ENCODE measurements around the gene KRTAP3-2. TPM values are rescaled to one million over a fixed set of nuclear protein-coding genes. Genes with fewer than 3 reads are reported as not detected.

Gene KRTAP3-2
- total and polyA plus RNA-seq, 4 donors = 0.94 TPM; not detected in 3

DNA sequence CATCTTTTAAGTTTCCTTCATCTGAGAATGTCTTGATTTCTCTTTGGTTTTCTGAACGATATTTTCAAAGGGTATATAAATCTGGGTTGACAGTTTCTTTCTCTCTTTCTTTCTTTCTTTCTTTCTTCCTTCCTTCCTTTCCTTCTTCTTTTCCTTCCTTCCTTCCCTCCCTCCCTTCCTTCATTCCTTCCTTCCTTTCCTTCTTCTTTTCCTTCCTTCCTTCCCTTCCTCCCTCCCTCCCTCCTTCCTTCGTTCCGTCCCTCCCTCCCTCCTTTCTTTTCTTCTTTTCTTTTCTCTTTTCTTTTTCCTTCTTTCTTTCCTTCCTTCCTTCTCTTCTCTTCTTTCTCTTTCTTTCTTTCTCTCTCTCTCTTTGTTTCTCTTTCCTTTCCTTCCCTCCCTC is 25.3 kb downstream of the KRTAP3-2 start:
- H3K36me3 ChIP-seq (ENCODE audit: control insufficient read depth in 4 of 4, insufficient read depth in 4 of 4, low read length in 4 of 4) = no peaks in the 10 kb centered on the region
- no peak for DNase-seq
- ATAC-seq (ENCODE audit: insufficient read depth, low FRiP score) = no peak
- H3K27me3 ChIP-seq (ENCODE audit: control insufficient read depth in 3 of 3, insufficient read depth in 3 of 3, low read length in 2 of 3) = peaks cover 0 to 4% (median 0%) of the 10 kb centered on the region in 3 donors
- WGBS, 2 donors = 74 to 93% methylated on average over 3 of the region's 3 CpGs
- H3K4me3 ChIP-seq = no peak overlapping the region
- TF ChIP-seq, protein P1, sequence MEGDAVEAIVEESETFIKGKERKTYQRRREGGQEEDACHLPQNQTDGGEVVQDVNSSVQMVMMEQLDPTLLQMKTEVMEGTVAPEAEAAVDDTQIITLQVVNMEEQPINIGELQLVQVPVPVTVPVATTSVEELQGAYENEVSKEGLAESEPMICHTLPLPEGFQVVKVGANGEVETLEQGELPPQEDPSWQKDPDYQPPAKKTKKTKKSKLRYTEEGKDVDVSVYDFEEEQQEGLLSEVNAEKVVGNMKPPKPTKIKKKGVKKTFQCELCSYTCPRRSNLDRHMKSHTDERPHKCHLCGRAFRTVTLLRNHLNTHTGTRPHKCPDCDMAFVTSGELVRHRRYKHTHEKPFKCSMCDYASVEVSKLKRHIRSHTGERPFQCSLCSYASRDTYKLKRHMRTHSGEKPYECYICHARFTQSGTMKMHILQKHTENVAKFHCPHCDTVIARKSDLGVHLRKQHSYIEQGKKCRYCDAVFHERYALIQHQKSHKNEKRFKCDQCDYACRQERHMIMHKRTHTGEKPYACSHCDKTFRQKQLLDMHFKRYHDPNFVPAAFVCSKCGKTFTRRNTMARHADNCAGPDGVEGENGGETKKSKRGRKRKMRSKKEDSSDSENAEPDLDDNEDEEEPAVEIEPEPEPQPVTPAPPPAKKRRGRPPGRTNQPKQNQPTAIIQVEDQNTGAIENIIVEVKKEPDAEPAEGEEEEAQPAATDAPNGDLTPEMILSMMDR (IDR thresholded peaks at IDR 0.05; ENCODE audit: control extremely low read depth, extremely low read depth) = no peak
- H3K9ac ChIP-seq (ENCODE audit: insufficient read depth in 1 of 2, low read length in 2 of 2) = no peak overlapping the region
- H3K9me3 ChIP-seq (ENCODE audit: control insufficient read depth in 4 of 4, insufficient read depth in 3 of 4, low read length in 3 of 4) = no peaks in the 10 kb centered on the region
- no peak overlapping the region for H3K27ac ChIP-seq (ENCODE audit: low read depth in 1 of 2, low read length in 1 of 2)
- peaks cover 0 to 1% (median 0%) of the 10 kb centered on the region in 5 donors for H3K4me1 ChIP-seq (ENCODE audit: control insufficient read depth in 5 of 5, insufficient read depth in 5 of 5, low read length in 5 of 5)

DNA sequence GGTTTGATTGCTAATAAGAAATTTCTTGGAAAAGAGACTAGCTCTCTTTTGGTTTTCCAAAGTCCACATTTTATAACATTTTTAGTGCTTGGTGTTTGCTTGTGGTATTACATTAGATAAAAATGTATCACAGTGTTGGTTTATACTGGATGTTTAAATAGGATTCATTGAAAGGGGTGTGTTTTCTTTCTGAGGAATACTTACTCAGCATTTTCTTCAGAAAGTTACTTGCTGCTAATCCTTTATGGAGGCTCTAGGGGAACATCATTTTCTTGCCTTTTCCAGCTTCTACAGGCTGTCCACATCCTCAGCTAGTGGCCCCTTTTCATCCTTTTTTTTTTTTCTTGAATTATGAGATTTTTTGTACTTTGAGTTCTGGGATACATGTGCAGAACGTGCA is 32.1 kb downstream of the KRTAP3-2 start:
- Histone ChIP-seq H3K27ac (ENCODE audit: low read depth in 1 of 2, low read length in 1 of 2) (no peak overlapping the region), H3K9me3 (ENCODE audit: control insufficient read depth in 4 of 4, insufficient read depth in 3 of 4, low read length in 3 of 4) (no peaks in the 10 kb centered on the region), H3K4me1 (ENCODE audit: control insufficient read depth in 5 of 5, insufficient read depth in 5 of 5, low read length in 5 of 5) (no peaks in the 10 kb centered on the region), H3K4me3 (no peak overlapping the region), H3K36me3 (ENCODE audit: control insufficient read depth in 4 of 4, insufficient read depth in 4 of 4, low read length in 4 of 4) (no peaks in the 10 kb centered on the region), H3K27me3 (ENCODE audit: control insufficient read depth in 3 of 3, insufficient read depth in 3 of 3, low read length in 2 of 3) (no peaks in the 10 kb centered on the region), H3K9ac (ENCODE audit: insufficient read depth in 1 of 2, low read length in 2 of 2) (no peak overlapping the region)
- TF ChIP-seq, protein P1 (IDR thresholded peaks at IDR 0.05; ENCODE audit: control extremely low read depth, extremely low read depth) = no peak
- WGBS, 2 donors = 82 to 94% methylated on average over 1 of the region's 1 CpG
- ATAC-seq (ENCODE audit: insufficient read depth, low FRiP score) (no peak), DNase-seq (no peak)

DNA sequence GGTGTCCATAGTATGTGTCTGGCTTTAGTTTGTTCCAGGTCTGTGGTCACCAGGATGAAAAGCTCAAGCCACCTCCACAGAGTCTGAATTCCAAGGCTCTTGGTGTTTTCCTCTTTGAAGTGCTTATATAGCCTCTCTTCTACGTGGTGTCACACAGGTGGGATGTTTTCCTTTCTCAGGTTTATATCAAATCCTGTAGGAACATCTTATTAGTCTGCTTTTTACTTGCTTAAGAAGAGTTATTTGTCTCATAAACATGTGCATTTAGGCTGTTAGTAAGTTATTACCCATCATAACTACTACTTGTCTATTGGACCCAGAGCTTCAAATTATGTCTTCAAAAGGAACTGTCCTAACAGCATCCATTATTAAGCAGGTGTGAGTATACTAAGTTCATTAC is 32.9 kb downstream of the KRTAP3-2 start, which contains the start of gene KRT39:
KRT39 (minus strand) TSS at position 101 of the 400 bp plus-strand sequence; CDS start at position 9, 92 bp downstream.
- no peaks in the 10 kb centered on the region for H3K27me3 ChIP-seq (ENCODE audit: control insufficient read depth in 3 of 3, insufficient read depth in 3 of 3, low read length in 2 of 3)
- H3K9ac ChIP-seq (ENCODE audit: insufficient read depth in 1 of 2, low read length in 2 of 2) = no peak within 1 kb of the TSS
- H3K9me3 ChIP-seq (ENCODE audit: control insufficient read depth in 4 of 4, insufficient read depth in 3 of 4, low read length in 3 of 4) = no peaks in the 10 kb centered on the region
- DNase-seq (no peak), ATAC-seq (ENCODE audit: insufficient read depth, low FRiP score) (no peak)
- H3K4me1 ChIP-seq (ENCODE audit: control insufficient read depth in 5 of 5, insufficient read depth in 5 of 5, low read length in 5 of 5) = no peaks in the 10 kb centered on the region
- TF ChIP-seq, protein P1 (IDR thresholded peaks at IDR 0.05; ENCODE audit: control extremely low read depth, extremely low read depth) = no peak
- WGBS, 2 donors = 41 to 89% methylated on average over 1 of the region's 1 CpG
- H3K27ac ChIP-seq (ENCODE audit: low read depth in 1 of 2, low read length in 1 of 2) = no peak within 1 kb of the TSS
- no peaks in the 10 kb centered on the region for H3K36me3 ChIP-seq (ENCODE audit: control insufficient read depth in 4 of 4, insufficient read depth in 4 of 4, low read length in 4 of 4)
- H3K4me3 ChIP-seq = no peak within 1 kb of the TSS

DNA sequence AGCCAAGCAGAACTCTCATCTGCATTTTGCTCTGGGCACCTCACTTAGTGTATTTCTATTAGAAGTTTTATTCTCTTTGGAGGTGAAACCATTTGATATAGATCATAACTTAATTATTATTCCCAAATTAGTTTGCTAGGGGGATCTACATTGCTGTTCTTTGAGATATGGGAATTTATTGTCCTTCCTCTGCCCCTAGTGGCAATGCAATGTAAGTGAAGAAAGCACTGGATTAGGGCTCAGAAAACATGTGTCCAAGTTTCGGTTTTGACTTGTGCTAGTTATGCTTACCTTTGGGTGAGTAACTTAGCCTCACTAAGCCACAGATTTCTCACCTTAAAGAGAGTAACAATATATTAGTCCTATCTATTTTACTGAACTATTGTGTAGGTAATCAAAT is 35.9 kb downstream of the KRTAP3-2 start:
- Histone ChIP-seq H3K27me3 (ENCODE audit: control insufficient read depth in 3 of 3, insufficient read depth in 3 of 3, low read length in 2 of 3) (peaks cover 0 to 2% (median 0%) of the 10 kb centered on the region in 3 donors), H3K4me3 (no peak overlapping the region), H3K27ac (ENCODE audit: low read depth in 1 of 2, low read length in 1 of 2) (no peak overlapping the region), H3K9me3 (ENCODE audit: control insufficient read depth in 4 of 4, insufficient read depth in 3 of 4, low read length in 3 of 4) (no peaks in the 10 kb centered on the region), H3K36me3 (ENCODE audit: control insufficient read depth in 4 of 4, insufficient read depth in 4 of 4, low read length in 4 of 4) (no peaks in the 10 kb centered on the region), H3K9ac (ENCODE audit: insufficient read depth in 1 of 2, low read length in 2 of 2) (no peak overlapping the region), H3K4me1 (ENCODE audit: control insufficient read depth in 5 of 5, insufficient read depth in 5 of 5, low read length in 5 of 5) (no peaks in the 10 kb centered on the region)
- WGBS, 2 donors = 42 to 67% methylated on average over 1 of the region's 1 CpG
- TF ChIP-seq, protein P1 (IDR thresholded peaks at IDR 0.05; ENCODE audit: control extremely low read depth, extremely low read depth) = peak; percentile 27
- DNase-seq = no peak
- no peak for ATAC-seq (ENCODE audit: insufficient read depth, low FRiP score)
